Measurements from ENCODE around the gene CDKL2.

Gene CDKL2

GRCh38 chr4:75629239-75629638 lies 1.1 kb downstream of the CDKL2 start:
- no peak overlapping the region for H2BK120ac ChIP-seq (ENCODE audit: low read depth, low read length)
- no peak overlapping the region for H3K56ac ChIP-seq (ENCODE audit: low read length)
- H3K4me3 ChIP-seq (ENCODE audit: low read length): no peak overlapping the region
- peaks cover 2% of the 10 kb centered on the region for H3K4me1 ChIP-seq (ENCODE audit: control insufficient read depth, low read depth, low read length)
- no peak overlapping the region for H2BK5ac ChIP-seq (ENCODE audit: low read length)
- H3K36me3 ChIP-seq (ENCODE audit: control insufficient read depth, insufficient read depth, low read length): no peaks in the 10 kb centered on the region
- no peaks in the 10 kb centered on the region for H3K27me3 ChIP-seq (ENCODE audit: insufficient read depth, low read length, poor library complexity)
- no peak overlapping the region for H2AK5ac ChIP-seq (ENCODE audit: low read length)
- no peak overlapping the region for H3K4ac ChIP-seq (ENCODE audit: low read depth, low read length)
- no peak overlapping the region for H3K27ac ChIP-seq (ENCODE audit: low read depth, low read length)
- H3K23ac ChIP-seq (ENCODE audit: low read length): no peak overlapping the region
- H3K79me1 ChIP-seq (ENCODE audit: low read length): no peaks in the 10 kb centered on the region
- H2BK15ac ChIP-seq (replicated peaks; ENCODE audit: low read depth): no peak overlapping the region
- no peak overlapping the region for H3K18ac ChIP-seq (ENCODE audit: low read length)
- no peak overlapping the region for H3K9ac ChIP-seq (ENCODE audit: low read length)
- no peak for DNase-seq
- no peak overlapping the region for H4K8ac ChIP-seq (ENCODE audit: low read depth, low read length)
- WGBS (ENCODE audit: extremely low coverage, insufficient coverage, low lambda C conversion rate): no CpG with 5 or more reads among the region's 2 CpGs
- no peak overlapping the region for H3K4me2 ChIP-seq (ENCODE audit: low read length)
- no peak overlapping the region for H4K5ac ChIP-seq (ENCODE audit: low read length)
- H3K79me2 ChIP-seq (ENCODE audit: control insufficient read depth, insufficient read depth, low read length): no peaks in the 10 kb centered on the region

- Histone ChIP-seq H3K4me3 (ENCODE audit: low read length) (no peak overlapping the region), H3K56ac (ENCODE audit: low read length) (no peak overlapping the region), H3K4me1 (ENCODE audit: control insufficient read depth, low read depth, low read length) (no peaks in the 10 kb centered on the region), H3K79me1 (ENCODE audit: low read length) (no peaks in the 10 kb centered on the region), H3K27ac (ENCODE audit: low read depth, low read length) (no peak overlapping the region), H3K36me3 (ENCODE audit: control insufficient read depth, insufficient read depth, low read length) (no peaks in the 10 kb centered on the region), H2BK5ac (ENCODE audit: low read length) (no peak overlapping the region), H3K79me2 (ENCODE audit: control insufficient read depth, insufficient read depth, low read length) (no peaks in the 10 kb centered on the region), H2BK15ac (replicated peaks; ENCODE audit: low read depth) (no peak overlapping the region), H2AK5ac (ENCODE audit: low read length) (no peak overlapping the region), H4K5ac (ENCODE audit: low read length) (no peak overlapping the region), H3K4me2 (ENCODE audit: low read length) (no peak overlapping the region), H3K27me3 (ENCODE audit: insufficient read depth, low read length, poor library complexity) (no peaks in the 10 kb centered on the region), H3K4ac (ENCODE audit: low read depth, low read length) (no peak overlapping the region), H3K9ac (ENCODE audit: low read length) (no peak overlapping the region), H3K18ac (ENCODE audit: low read length) (no peak overlapping the region), H3K23ac (ENCODE audit: low read length) (no peak overlapping the region), H2BK120ac (ENCODE audit: low read depth, low read length) (no peak overlapping the region), H4K8ac (ENCODE audit: low read depth, low read length) (no peak overlapping the region)
- DNase-seq: no peak
- no CpG with 5 or more reads among the region's 5 CpGs for WGBS (ENCODE audit: extremely low coverage, insufficient coverage, low lambda C conversion rate)
Observed at GRCh38 chr4:75623026-75623425, 7.3 kb downstream of the CDKL2 start.

- no peak overlapping the region for H3K4me3 ChIP-seq (ENCODE audit: low read length)
- DNase-seq: no peak
- H2BK120ac ChIP-seq (ENCODE audit: low read depth, low read length): no peak overlapping the region
- H3K36me3 ChIP-seq (ENCODE audit: control insufficient read depth, insufficient read depth, low read length): no peaks in the 10 kb centered on the region
- H3K4ac ChIP-seq (ENCODE audit: low read depth, low read length): no peak overlapping the region
- no peak overlapping the region for H3K18ac ChIP-seq (ENCODE audit: low read length)
- H3K56ac ChIP-seq (ENCODE audit: low read length): no peak overlapping the region
- no peaks in the 10 kb centered on the region for H3K79me1 ChIP-seq (ENCODE audit: low read length)
- H3K79me2 ChIP-seq (ENCODE audit: control insufficient read depth, insufficient read depth, low read length): no peaks in the 10 kb centered on the region
- no peak overlapping the region for H2BK15ac ChIP-seq (replicated peaks; ENCODE audit: low read depth)
- no peak overlapping the region for H3K23ac ChIP-seq (ENCODE audit: low read length)
- H3K4me1 ChIP-seq (ENCODE audit: control insufficient read depth, low read depth, low read length): no peaks in the 10 kb centered on the region
- H3K27me3 ChIP-seq (ENCODE audit: insufficient read depth, low read length, poor library complexity): no peaks in the 10 kb centered on the region
- no peak overlapping the region for H2BK5ac ChIP-seq (ENCODE audit: low read length)
- H2AK5ac ChIP-seq (ENCODE audit: low read length): no peak overlapping the region
- H3K27ac ChIP-seq (ENCODE audit: low read depth, low read length): no peak overlapping the region
- H4K5ac ChIP-seq (ENCODE audit: low read length): no peak overlapping the region
- no peak overlapping the region for H4K8ac ChIP-seq (ENCODE audit: low read depth, low read length)
- H3K4me2 ChIP-seq (ENCODE audit: low read length): no peak overlapping the region
- no peak overlapping the region for H3K9ac ChIP-seq (ENCODE audit: low read length)
Observed at GRCh38 chr4:75621715-75622114, 8.6 kb downstream of the CDKL2 start.

- no peaks in the 10 kb centered on the region for H3K79me2 ChIP-seq (ENCODE audit: control insufficient read depth, insufficient read depth, low read length)
- no peak overlapping the region for H2BK5ac ChIP-seq (ENCODE audit: low read length)
- H2BK15ac ChIP-seq (replicated peaks; ENCODE audit: low read depth): no peak overlapping the region
- H3K27ac ChIP-seq (ENCODE audit: low read depth, low read length): no peak overlapping the region
- no peak overlapping the region for H3K18ac ChIP-seq (ENCODE audit: low read length)
- H3K56ac ChIP-seq (ENCODE audit: low read length): no peak overlapping the region
- H4K8ac ChIP-seq (ENCODE audit: low read depth, low read length): no peak overlapping the region
- H2AK5ac ChIP-seq (ENCODE audit: low read length): no peak overlapping the region
- H3K4me2 ChIP-seq (ENCODE audit: low read length): no peak overlapping the region
- DNase-seq: no peak
- no peak overlapping the region for H3K4me3 ChIP-seq (ENCODE audit: low read length)
- H3K9ac ChIP-seq (ENCODE audit: low read length): no peak overlapping the region
- no peak overlapping the region for H3K23ac ChIP-seq (ENCODE audit: low read length)
- no peaks in the 10 kb centered on the region for H3K4me1 ChIP-seq (ENCODE audit: control insufficient read depth, low read depth, low read length)
- no peaks in the 10 kb centered on the region for H3K27me3 ChIP-seq (ENCODE audit: insufficient read depth, low read length, poor library complexity)
- H3K4ac ChIP-seq (ENCODE audit: low read depth, low read length): no peak overlapping the region
- H4K5ac ChIP-seq (ENCODE audit: low read length): no peak overlapping the region
- no peaks in the 10 kb centered on the region for H3K36me3 ChIP-seq (ENCODE audit: control insufficient read depth, insufficient read depth, low read length)
- no peaks in the 10 kb centered on the region for H3K79me1 ChIP-seq (ENCODE audit: low read length)
- no peak overlapping the region for H2BK120ac ChIP-seq (ENCODE audit: low read depth, low read length)
- WGBS (ENCODE audit: extremely low coverage, insufficient coverage, low lambda C conversion rate): no CpG with 5 or more reads among the region's 1 CpG
Observed at GRCh38 chr4:75612306-75612705, 18.0 kb downstream of the CDKL2 start.

- no peak overlapping the region for H2BK15ac ChIP-seq (replicated peaks; ENCODE audit: low read depth)
- no peaks in the 10 kb centered on the region for H3K4me1 ChIP-seq (ENCODE audit: control insufficient read depth, low read depth, low read length)
- H2BK120ac ChIP-seq (ENCODE audit: low read depth, low read length): no peak overlapping the region
- H4K8ac ChIP-seq (ENCODE audit: low read depth, low read length): no peak overlapping the region
- H3K23ac ChIP-seq (ENCODE audit: low read length): no peak overlapping the region
- no peak overlapping the region for H4K5ac ChIP-seq (ENCODE audit: low read length)
- no peak overlapping the region for H3K4me3 ChIP-seq (ENCODE audit: low read length)
- H2BK5ac ChIP-seq (ENCODE audit: low read length): no peak overlapping the region
- H3K4me2 ChIP-seq (ENCODE audit: low read length): no peak overlapping the region
- no peak overlapping the region for H3K56ac ChIP-seq (ENCODE audit: low read length)
- DNase-seq: no peak
- no peaks in the 10 kb centered on the region for H3K79me1 ChIP-seq (ENCODE audit: low read length)
- no peak overlapping the region for H3K18ac ChIP-seq (ENCODE audit: low read length)
- no peaks in the 10 kb centered on the region for H3K27me3 ChIP-seq (ENCODE audit: insufficient read depth, low read length, poor library complexity)
- no peak overlapping the region for H3K4ac ChIP-seq (ENCODE audit: low read depth, low read length)
- no peak overlapping the region for H3K9ac ChIP-seq (ENCODE audit: low read length)
- H3K27ac ChIP-seq (ENCODE audit: low read depth, low read length): no peak overlapping the region
- no peaks in the 10 kb centered on the region for H3K36me3 ChIP-seq (ENCODE audit: control insufficient read depth, insufficient read depth, low read length)
- H2AK5ac ChIP-seq (ENCODE audit: low read length): no peak overlapping the region
- no CpG with 5 or more reads among the region's 4 CpGs for WGBS (ENCODE audit: extremely low coverage, insufficient coverage, low lambda C conversion rate)
- no peaks in the 10 kb centered on the region for H3K79me2 ChIP-seq (ENCODE audit: control insufficient read depth, insufficient read depth, low read length)
Observed at GRCh38 chr4:75605928-75606327, 24.4 kb downstream of the CDKL2 start.

- Histone ChIP-seq H3K56ac (ENCODE audit: low read length) (no peak overlapping the region), H3K27ac (ENCODE audit: low read depth, low read length) (no peak overlapping the region), H3K79me1 (ENCODE audit: low read length) (no peaks in the 10 kb centered on the region), H3K9ac (ENCODE audit: low read length) (no peak overlapping the region), H3K18ac (ENCODE audit: low read length) (no peak overlapping the region), H4K5ac (ENCODE audit: low read length) (no peak overlapping the region), H4K8ac (ENCODE audit: low read depth, low read length) (no peak overlapping the region), H3K4me1 (ENCODE audit: control insufficient read depth, low read depth, low read length) (no peaks in the 10 kb centered on the region), H2BK15ac (replicated peaks; ENCODE audit: low read depth) (no peak overlapping the region), H3K23ac (ENCODE audit: low read length) (no peak overlapping the region), H3K4me3 (ENCODE audit: low read length) (no peak overlapping the region), H3K4ac (ENCODE audit: low read depth, low read length) (no peak overlapping the region), H2BK5ac (ENCODE audit: low read length) (no peak overlapping the region), H3K27me3 (ENCODE audit: insufficient read depth, low read length, poor library complexity) (no peaks in the 10 kb centered on the region), H2BK120ac (ENCODE audit: low read depth, low read length) (no peak overlapping the region), H3K36me3 (ENCODE audit: control insufficient read depth, insufficient read depth, low read length) (no peaks in the 10 kb centered on the region), H3K79me2 (ENCODE audit: control insufficient read depth, insufficient read depth, low read length) (no peaks in the 10 kb centered on the region), H2AK5ac (ENCODE audit: low read length) (no peak overlapping the region), H3K4me2 (ENCODE audit: low read length) (no peak overlapping the region)
- no peak for DNase-seq
- WGBS (ENCODE audit: extremely low coverage, insufficient coverage, low lambda C conversion rate): no CpG with 5 or more reads among the region's 4 CpGs
Observed at GRCh38 chr4:75599647-75600046, 30.7 kb downstream of the CDKL2 start.
